GM12891 (cell line): Measurements from ENCODE around the gene ARL4D.

Experiments
- PAX5 ChIP-seq: IDR thresholded peaks from 2 replicates; pipeline ENCODE4 v1.6.1; 2011; ENCODE audit warnings: low read length, moderate library complexity, mild to moderate bottlenecking; ENCODE audit not compliant: insufficient read depth, severe bottlenecking
- POLR2A ChIP-seq: IDR thresholded peaks from 2 replicates; pipeline ENCODE4 v1.6.1; 2011; ENCODE audit warnings: low read depth, low read length, control low read depth
- POLR2AphosphoS5 ChIP-seq: IDR thresholded peaks from 2 replicates; pipeline ENCODE4 v1.6.1; 2011; ENCODE audit warnings: low read depth, low read length, control low read depth
- SPI1 ChIP-seq: IDR thresholded peaks from 2 replicates; pipeline ENCODE4 v1.6.1; 2011; ENCODE audit warnings: low read depth, low read length, control low read depth
- TAF1 ChIP-seq: IDR thresholded peaks from 2 replicates; pipeline ENCODE4 v1.6.1; 2011; ENCODE audit warnings: low read depth, low read length, control low read depth

DNA sequence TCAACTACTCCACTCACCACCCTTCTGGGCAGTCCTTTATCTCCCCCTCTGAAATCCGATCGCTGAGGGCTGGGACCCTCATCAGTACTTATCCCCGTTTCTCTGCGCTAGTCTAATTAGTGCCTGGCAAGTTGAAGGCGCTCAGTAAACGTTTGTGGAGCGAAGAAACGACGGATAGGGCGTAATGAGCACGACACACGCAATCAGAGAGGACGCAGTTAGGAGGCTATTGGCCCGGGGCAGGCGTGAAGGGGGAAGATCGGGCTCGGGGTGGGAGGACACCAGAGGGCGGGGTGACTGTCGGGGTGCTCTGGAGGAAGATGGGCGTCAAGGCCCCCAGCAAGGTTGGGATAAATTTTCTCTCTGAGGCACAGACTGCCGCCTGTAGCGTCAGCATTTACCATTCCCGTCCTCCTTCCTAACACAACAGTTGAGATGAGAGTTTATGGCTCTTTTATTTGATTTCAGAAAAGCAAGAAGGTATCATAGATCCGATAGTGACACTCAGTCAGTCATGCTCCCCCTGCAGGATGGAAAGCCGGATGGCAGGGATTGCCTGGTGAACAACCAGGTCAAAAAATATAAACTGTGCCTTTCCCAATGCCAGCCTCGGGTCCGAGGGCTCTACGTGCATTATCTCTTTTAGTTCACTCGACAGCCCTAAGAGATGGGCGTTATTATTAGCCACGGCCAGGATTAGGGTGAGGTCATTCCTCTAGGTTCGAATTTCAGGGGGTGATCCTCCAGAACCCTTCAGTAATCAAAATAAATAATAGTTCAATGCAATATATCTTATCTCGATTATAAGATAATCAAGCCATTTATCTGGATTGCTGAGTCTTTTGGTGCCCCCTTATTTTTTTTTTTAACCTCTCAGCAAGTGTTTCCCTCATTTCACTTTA, 9.5 kb upstream of the ARL4D start:
- TF ChIP-seq POLR2A, result no peak
- TF ChIP-seq TAF1, result no peak
- no peak for TF ChIP-seq POLR2AphosphoS5
- no peak for TF ChIP-seq SPI1
- TF ChIP-seq PAX5, result no peak
